GM12891 (cell line): ENCODE results near the gene TMEM38B.

ENCODE experiments used
- PAX5 ChIP-seq: IDR thresholded peaks from 2 replicates; pipeline ENCODE4 v1.6.1; 2011; ENCODE audit warnings: low read length, moderate library complexity, mild to moderate bottlenecking; ENCODE audit not compliant: insufficient read depth, severe bottlenecking
- POLR2A ChIP-seq: IDR thresholded peaks from 2 replicates; pipeline ENCODE4 v1.6.1; 2011; ENCODE audit warnings: low read depth, low read length, control low read depth
- POLR2AphosphoS5 ChIP-seq: IDR thresholded peaks from 2 replicates; pipeline ENCODE4 v1.6.1; 2011; ENCODE audit warnings: low read depth, low read length, control low read depth
- POU2F2 ChIP-seq: IDR thresholded peaks from 2 replicates; pipeline ENCODE4 v1.6.1; 2011; ENCODE audit warnings: low read depth, mild to moderate bottlenecking, control low read depth, low read length, moderate library complexity
- SPI1 ChIP-seq: IDR thresholded peaks from 2 replicates; pipeline ENCODE4 v1.6.1; 2011; ENCODE audit warnings: low read depth, low read length, control low read depth
- TAF1 ChIP-seq: IDR thresholded peaks from 2 replicates; pipeline ENCODE4 v1.6.1; 2011; ENCODE audit warnings: low read depth, low read length, control low read depth

DNA sequence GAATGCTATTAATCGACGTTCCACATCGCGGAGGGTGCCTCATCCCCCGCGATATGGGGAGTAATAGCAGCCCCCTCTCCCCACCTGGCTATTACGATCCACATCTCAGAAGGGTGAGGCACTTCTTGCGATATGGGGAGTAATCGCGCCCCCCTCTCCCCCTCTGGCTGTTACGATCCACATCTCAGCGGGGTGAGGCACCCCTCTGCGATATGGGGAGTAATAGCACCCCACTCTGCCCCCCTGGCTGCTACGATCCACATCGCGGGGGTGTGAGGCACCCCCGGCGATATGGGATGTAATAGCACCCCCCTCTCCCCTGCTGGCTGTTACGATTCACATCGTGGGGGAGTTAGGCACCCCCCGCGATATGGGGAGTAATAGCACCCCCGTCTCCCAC, 128.5 kb downstream of the TMEM38B start:
- no peak for TF ChIP-seq POLR2A
- no peak for TF ChIP-seq SPI1
- TF ChIP-seq POU2F2 = no peak
- no peak for TF ChIP-seq POLR2AphosphoS5
- no peak for TF ChIP-seq TAF1
- TF ChIP-seq PAX5 = no peak
